ENCODE measurements around the gene SLC26A1.

- no peak for TF ChIP-seq CTCF (IDR thresholded peaks at IDR 0.05)
- TF ChIP-seq POLR2A (IDR thresholded peaks at IDR 0.05), result no peak
Observed at GRCh38 chr4:1003271-1004070, 10.3 kb upstream of the SLC26A1 start.
